ENCODE data around the gene SERPINA9.

SERPINA9 gene

DNA sequence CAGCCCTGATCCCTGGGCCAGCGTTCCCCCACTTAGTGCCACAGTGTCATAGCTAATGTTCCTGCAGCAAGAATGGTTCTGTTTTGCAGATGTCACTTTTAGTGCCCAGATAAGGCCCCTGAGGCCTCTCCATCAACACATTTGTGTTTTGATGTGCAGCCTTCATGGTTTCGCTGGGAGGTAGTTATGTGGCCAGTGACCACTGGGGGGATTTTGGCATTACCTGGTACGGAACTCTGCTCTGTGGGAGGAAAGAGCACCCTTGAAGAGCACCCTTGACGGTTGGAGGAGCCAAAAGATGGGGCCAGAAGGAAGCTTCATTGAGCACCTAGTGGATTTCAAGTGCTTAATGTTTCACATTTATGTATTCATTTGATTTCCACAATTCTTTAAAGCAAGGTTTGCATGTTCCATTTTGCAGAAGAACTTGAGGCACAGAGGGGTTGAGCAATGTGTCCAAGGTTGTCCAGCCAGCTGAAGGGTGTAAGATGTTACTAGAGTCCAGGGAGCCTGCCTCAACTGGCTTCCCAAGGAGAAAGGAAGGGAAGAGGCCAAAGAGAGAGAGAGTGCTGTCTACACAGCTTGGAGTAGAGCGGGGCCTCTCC is 36.4 kb downstream of the SERPINA9 start:
- H3K36me3 ChIP-seq: no peaks in the 10 kb centered on the region
- H3K27me3 ChIP-seq: no peaks in the 10 kb centered on the region
- no peaks in the 10 kb centered on the region for H3K4me1 ChIP-seq
- no peaks in the 10 kb centered on the region for H3K9me3 ChIP-seq
- 0 out of 2 replicates have a peak, but pooled peaks have one; percentile 2 for TF ChIP-seq CTCF (IDR thresholded peaks at IDR 0.05; ENCODE audit: low read depth, low read length)
- no peak overlapping the region for H3K4me3 ChIP-seq (ENCODE audit: low read depth, low read length)
- no peak for DNase-seq

GRCh38 chr14:94428610-94429009 is 47.4 kb downstream of the SERPINA9 start:
- DNase-seq: no peak
- no peak for TF ChIP-seq CTCF (IDR thresholded peaks at IDR 0.05; ENCODE audit: low read depth, low read length)
- no peaks in the 10 kb centered on the region for H3K4me1 ChIP-seq
- H3K4me3 ChIP-seq (ENCODE audit: low read depth, low read length): no peak overlapping the region
- peaks cover 9% of the 10 kb centered on the region; the same call in 1 of the 2 replicates for H3K27me3 ChIP-seq
- H3K9me3 ChIP-seq: no peaks in the 10 kb centered on the region
- no peaks in the 10 kb centered on the region for H3K36me3 ChIP-seq

- TF ChIP-seq CTCF (IDR thresholded peaks at IDR 0.05; ENCODE audit: low read depth, low read length): no peak
- no peaks in the 10 kb centered on the region for H3K4me1 ChIP-seq
- H3K9me3 ChIP-seq: no peaks in the 10 kb centered on the region
- H3K4me3 ChIP-seq (ENCODE audit: low read depth, low read length): no peak overlapping the region
- H3K27me3 ChIP-seq: peaks cover 11% of the 10 kb centered on the region; the same call in 1 of the 2 replicates
- H3K36me3 ChIP-seq: no peaks in the 10 kb centered on the region
- no peak for DNase-seq
These were observed 48.9 kb downstream of the SERPINA9 start for GRCh38 chr14:94427016-94427613.

GRCh38 chr14:94426526-94426925 is 49.5 kb downstream of the SERPINA9 start:
- DNase-seq: no peak
- no peak for TF ChIP-seq CTCF (IDR thresholded peaks at IDR 0.05; ENCODE audit: low read depth, low read length)
- H3K4me3 ChIP-seq (ENCODE audit: low read depth, low read length): no peak overlapping the region
- no peaks in the 10 kb centered on the region for H3K9me3 ChIP-seq
- no peaks in the 10 kb centered on the region for H3K36me3 ChIP-seq
- H3K4me1 ChIP-seq: no peaks in the 10 kb centered on the region
- peaks cover 11% of the 10 kb centered on the region; the same call in 1 of the 2 replicates for H3K27me3 ChIP-seq

- Histone ChIP-seq H3K9me3 (no peaks in the 10 kb centered on the region), H3K27me3 (peaks cover 11% of the 10 kb centered on the region; the same call in 1 of the 2 replicates), H3K4me1 (no peaks in the 10 kb centered on the region), H3K36me3 (no peaks in the 10 kb centered on the region), H3K4me3 (ENCODE audit: low read depth, low read length) (no peak overlapping the region)
- no peak for TF ChIP-seq CTCF (IDR thresholded peaks at IDR 0.05; ENCODE audit: low read depth, low read length)
- no peak for DNase-seq
These were observed 51.6 kb downstream of the SERPINA9 start for GRCh38 chr14:94424371-94424770.

- peak; percentile 72 for DNase-seq
- no peaks in the 10 kb centered on the region for H3K9me3 ChIP-seq
- no peaks in the 10 kb centered on the region for H3K36me3 ChIP-seq
- H3K4me3 ChIP-seq (ENCODE audit: low read depth, low read length): no peak overlapping the region
- TF ChIP-seq CTCF (IDR thresholded peaks at IDR 0.05; ENCODE audit: low read depth, low read length): peak; percentile 81
- H3K4me1 ChIP-seq: no peaks in the 10 kb centered on the region
- peaks cover 11% of the 10 kb centered on the region; the same call in 1 of the 2 replicates for H3K27me3 ChIP-seq
These were observed 52.4 kb downstream of the SERPINA9 start for GRCh38 chr14:94423453-94424056.
